ENCODE data around the gene HSPA12B.

Gene HSPA12B

DNA sequence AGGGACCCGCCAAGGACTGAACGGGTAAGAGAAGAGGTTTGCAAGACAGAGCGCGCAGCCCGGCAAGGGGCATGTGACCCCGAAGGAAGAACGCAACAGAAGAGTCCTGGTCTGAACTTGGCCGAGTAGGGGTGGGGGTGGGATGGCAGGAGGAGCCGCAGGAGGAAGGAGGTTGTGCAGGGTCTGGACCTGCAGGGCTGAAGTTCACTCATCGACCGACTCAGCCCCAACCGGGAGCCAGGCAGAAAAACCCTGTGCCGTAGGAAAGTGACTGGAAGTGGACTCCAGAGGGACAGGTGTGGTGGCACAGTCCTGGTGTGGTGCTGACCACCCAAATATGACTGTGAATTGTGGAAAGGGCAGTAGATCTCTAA is 19.9 kb downstream of the HSPA12B start:
- TF ChIP-seq, protein P1, sequence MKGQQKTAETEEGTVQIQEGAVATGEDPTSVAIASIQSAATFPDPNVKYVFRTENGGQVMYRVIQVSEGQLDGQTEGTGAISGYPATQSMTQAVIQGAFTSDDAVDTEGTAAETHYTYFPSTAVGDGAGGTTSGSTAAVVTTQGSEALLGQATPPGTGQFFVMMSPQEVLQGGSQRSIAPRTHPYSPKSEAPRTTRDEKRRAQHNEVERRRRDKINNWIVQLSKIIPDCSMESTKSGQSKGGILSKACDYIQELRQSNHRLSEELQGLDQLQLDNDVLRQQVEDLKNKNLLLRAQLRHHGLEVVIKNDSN (IDR thresholded peaks at IDR 0.05): peak; percentile 42; the same call in 1 of the 2 replicates
- TF ChIP-seq REST (IDR thresholded peaks at IDR 0.05; ENCODE audit: low read depth): no peak

- TF ChIP-seq RAD21 (IDR thresholded peaks at IDR 0.05; ENCODE audit: low read depth) (peak; percentile 73), EGR1 (IDR thresholded peaks at IDR 0.05) (no peak)
Measured at GRCh38 chr20:3753098-3753497, 20.6 kb downstream of the HSPA12B start.

DNA sequence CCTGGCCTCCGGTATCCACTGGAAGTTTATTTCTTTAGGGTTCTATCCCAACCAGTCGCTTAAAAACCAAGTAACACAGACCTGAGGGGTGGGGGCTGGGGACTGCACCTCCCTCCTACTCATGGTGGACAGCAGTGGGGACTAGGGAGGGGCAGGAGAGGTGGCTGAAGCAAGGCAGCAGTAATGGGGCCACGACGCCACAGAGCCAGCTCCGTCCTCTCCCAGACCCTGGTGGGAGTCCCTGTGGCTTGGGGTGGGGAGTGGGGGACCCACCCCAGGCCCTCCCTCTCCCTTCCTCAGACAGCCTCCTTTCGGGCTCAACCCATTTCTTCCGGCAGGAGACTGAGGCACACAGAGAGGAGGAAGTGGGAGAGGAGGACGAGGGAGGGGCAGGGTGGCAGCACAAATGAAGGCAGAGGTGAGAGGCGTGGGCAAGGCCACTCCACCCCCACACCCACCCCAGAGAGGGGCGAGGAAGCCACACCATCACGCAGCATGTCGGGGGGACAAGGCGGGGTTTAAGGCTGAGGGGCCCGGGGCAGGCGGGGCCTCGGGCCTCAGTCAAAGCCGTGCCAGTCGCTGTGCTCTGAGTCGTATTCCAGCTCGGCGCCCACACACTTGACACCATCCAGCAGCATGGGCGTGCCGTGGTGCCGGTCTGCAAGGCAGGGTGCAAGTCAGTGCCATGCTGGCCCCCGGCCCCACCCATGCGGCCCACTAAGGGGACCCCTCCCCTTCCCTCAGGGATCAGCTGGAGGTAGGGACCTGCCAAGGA is 21.2 kb downstream of the HSPA12B start:
- no peak for TF ChIP-seq RAD21 (IDR thresholded peaks at IDR 0.05; ENCODE audit: low read depth)
- TF ChIP-seq CREB1 (IDR thresholded peaks at IDR 0.05; ENCODE audit: low read depth): no peak
- no peak for TF ChIP-seq NFIC (IDR thresholded peaks at IDR 0.05)
- TF ChIP-seq TCF12 (IDR thresholded peaks at IDR 0.05; ENCODE audit: low read depth): no peak
- no peak for TF ChIP-seq YY1 (IDR thresholded peaks at IDR 0.05; ENCODE audit: low read depth)
- no peak for TF ChIP-seq TAF1 (IDR thresholded peaks at IDR 0.05; ENCODE audit: low read depth)
- TF ChIP-seq, protein P1 (IDR thresholded peaks at IDR 0.05): no peak
- TF ChIP-seq REST (IDR thresholded peaks at IDR 0.05; ENCODE audit: low read depth): no peak
- TF ChIP-seq EP300 (IDR thresholded peaks at IDR 0.05; ENCODE audit: borderline replicate concordance): no peak
- no peak for TF ChIP-seq ZBTB7A (IDR thresholded peaks at IDR 0.05; ENCODE audit: low read depth)
- no peak for TF ChIP-seq TEAD4 (IDR thresholded peaks at IDR 0.05)
- no peak for TF ChIP-seq EGR1 (IDR thresholded peaks at IDR 0.05)
- no peak for TF ChIP-seq FOXM1 (IDR thresholded peaks at IDR 0.05; ENCODE audit: borderline replicate concordance, low read depth)
- TF ChIP-seq CEBPB (IDR thresholded peaks at IDR 0.05): no peak
- TF ChIP-seq, protein P2, sequence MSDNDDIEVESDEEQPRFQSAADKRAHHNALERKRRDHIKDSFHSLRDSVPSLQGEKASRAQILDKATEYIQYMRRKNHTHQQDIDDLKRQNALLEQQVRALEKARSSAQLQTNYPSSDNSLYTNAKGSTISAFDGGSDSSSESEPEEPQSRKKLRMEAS (IDR thresholded peaks at IDR 0.05): no peak

DNA sequence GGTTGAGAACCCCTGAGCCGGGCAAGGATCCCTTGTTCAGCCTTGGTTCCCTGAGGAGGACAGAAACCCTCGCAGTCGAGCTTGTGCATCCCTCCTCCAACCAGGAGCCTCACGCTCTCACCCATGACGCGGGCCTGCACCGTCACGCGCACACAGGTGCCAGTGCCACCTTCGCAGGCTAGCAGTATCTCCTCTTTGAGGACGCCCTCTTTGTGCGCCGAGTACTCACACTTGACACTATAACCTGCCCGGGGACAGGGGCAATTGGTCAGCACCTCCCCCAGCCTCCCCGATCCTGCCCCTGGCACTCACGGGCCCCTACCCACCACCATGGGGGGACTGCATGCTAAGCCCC is 21.8 kb downstream of the HSPA12B start:
- TF ChIP-seq TEAD4 (IDR thresholded peaks at IDR 0.05) (no peak), REST (IDR thresholded peaks at IDR 0.05; ENCODE audit: low read depth) (no peak), CREB1 (IDR thresholded peaks at IDR 0.05; ENCODE audit: low read depth) (no peak), NFIC (IDR thresholded peaks at IDR 0.05) (no peak), ZBTB7A (IDR thresholded peaks at IDR 0.05; ENCODE audit: low read depth) (no peak), YY1 (IDR thresholded peaks at IDR 0.05; ENCODE audit: low read depth) (no peak), EP300 (IDR thresholded peaks at IDR 0.05; ENCODE audit: borderline replicate concordance) (no peak), FOXM1 (IDR thresholded peaks at IDR 0.05; ENCODE audit: borderline replicate concordance, low read depth) (no peak), RAD21 (IDR thresholded peaks at IDR 0.05; ENCODE audit: low read depth) (no peak), TAF1 (IDR thresholded peaks at IDR 0.05; ENCODE audit: low read depth) (no peak), TCF12 (IDR thresholded peaks at IDR 0.05; ENCODE audit: low read depth) (no peak), EGR1 (IDR thresholded peaks at IDR 0.05) (no peak), CEBPB (IDR thresholded peaks at IDR 0.05) (no peak)
- TF ChIP-seq, protein P2 (IDR thresholded peaks at IDR 0.05): no peak
- TF ChIP-seq, protein P1 (IDR thresholded peaks at IDR 0.05): no peak
